ENCODE results near the gene ANO6.
"Not testable (repeated sequence)": the region's sequence is repeated elsewhere in the genome, so short reads cannot be mapped to it uniquely, and the experiment has no call there.

The ANO6 gene, protein sequence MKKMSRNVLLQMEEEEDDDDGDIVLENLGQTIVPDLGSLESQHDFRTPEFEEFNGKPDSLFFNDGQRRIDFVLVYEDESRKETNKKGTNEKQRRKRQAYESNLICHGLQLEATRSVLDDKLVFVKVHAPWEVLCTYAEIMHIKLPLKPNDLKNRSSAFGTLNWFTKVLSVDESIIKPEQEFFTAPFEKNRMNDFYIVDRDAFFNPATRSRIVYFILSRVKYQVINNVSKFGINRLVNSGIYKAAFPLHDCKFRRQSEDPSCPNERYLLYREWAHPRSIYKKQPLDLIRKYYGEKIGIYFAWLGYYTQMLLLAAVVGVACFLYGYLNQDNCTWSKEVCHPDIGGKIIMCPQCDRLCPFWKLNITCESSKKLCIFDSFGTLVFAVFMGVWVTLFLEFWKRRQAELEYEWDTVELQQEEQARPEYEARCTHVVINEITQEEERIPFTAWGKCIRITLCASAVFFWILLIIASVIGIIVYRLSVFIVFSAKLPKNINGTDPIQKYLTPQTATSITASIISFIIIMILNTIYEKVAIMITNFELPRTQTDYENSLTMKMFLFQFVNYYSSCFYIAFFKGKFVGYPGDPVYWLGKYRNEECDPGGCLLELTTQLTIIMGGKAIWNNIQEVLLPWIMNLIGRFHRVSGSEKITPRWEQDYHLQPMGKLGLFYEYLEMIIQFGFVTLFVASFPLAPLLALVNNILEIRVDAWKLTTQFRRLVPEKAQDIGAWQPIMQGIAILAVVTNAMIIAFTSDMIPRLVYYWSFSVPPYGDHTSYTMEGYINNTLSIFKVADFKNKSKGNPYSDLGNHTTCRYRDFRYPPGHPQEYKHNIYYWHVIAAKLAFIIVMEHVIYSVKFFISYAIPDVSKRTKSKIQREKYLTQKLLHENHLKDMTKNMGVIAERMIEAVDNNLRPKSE

DNA sequence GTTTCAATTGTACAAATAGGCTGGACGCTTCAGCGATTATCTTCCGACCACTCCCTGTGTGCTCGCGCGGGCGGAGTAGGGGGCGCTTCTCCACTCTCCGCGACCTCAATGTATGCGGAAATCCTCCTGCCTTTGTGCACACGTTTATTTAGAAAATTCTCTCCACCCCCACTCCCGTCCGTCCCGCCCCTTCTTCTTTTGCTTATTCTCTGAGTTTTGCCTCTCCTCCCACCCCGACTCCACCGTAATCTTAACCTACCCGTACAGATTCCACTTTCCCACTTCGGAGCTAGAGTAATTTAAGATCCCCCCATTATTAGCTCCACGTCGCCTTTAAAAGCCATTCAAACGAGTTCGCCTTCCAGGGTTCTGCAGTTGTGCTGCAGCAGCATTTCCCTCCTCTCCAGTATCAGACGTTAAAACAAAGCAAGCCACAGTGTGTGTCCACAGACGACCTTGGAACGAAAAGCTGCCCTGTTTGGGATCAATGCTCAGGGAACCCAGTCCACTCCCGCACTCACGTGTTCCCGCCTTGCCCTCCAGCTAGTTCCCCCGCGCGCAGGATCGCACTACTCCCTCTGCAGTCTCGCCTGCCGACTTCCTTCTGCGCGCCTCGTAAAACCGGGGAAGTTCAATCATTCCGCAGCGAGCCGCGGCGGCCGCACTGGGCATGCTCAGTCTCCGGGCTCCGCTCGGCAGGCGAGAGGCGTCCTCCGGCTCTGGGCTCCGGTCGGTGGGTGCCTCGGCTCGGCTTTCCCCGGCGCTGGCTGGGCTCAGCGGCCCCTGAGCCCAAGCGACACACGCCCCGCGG is at the start of gene ANO6:
TSS of gene ANO6 (plus strand) at position 677 of the 811 bp plus-strand sequence. CDS start 227 bp downstream, outside the sequence.
- peak; percentile 94 for DNase-seq

DNA sequence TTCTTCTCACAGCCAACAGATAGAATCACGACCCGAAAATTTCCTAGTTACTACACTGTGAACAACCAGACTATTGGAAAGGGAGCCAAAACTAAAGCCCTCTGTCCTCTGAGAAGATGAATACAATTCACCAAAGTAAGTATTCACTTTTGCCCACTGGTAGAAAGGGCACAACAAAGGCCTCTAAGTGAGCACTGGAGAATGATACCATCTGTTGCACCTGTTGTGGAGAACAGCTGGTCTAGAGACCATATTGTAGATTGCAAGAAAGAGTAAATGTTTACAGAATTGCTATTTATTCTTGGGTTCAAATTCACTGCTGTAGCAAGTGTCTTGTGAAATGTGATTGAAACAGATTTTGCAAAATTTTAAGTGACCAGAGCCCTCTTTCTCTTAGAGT is 46.9 kb upstream of the ANO6 start:
- DNase-seq, result no peak

DNA sequence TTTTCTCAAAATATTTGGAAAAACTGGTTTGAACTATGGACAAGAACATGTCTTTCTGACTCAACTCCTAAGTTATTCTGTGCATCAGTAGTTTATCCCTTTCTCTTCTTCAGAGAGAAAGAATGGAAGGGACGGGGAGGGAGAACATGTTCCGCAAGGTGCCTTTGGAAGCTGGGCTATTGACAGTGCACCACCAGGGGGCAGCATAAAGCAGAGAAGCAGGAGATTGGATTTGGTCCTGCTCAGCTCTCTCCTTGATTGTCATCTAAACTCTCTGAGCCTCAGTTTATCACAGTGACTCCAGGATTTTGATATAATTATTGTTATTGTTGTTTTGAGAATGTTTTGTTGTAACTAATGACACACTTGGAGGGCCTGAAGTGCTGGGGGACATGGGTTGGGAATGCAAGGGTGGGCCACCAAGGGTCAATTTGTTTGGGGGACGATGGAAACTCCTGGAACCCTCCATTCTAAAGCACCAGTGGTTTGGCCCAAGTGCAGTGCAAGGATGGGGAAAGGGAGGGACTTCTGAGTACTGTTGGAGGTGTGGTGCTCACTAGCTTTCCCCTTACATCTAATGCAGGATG is 45.3 kb upstream of the ANO6 start:
- peak; percentile 88 for DNase-seq

DNA sequence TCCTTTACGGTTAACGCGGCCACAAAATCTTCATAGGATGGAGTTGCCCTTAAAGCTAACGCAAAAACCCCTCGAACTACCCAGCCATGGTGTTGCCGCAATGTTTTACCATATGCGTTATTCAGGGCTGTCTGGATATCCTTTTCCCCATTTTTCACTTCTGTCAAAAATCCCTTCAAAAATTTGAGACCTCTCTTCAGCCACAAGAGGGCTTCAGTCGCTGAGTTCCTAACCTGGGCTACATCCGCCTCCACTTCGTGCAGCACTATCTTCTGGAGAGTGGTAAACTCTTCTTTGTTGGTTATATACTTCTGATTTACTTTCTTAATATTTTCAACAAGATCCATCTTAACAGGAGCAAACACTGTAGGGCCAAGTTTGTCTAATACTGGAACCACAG is 42.6 kb upstream of the ANO6 start:
- not testable (repeated sequence) for DNase-seq

DNA sequence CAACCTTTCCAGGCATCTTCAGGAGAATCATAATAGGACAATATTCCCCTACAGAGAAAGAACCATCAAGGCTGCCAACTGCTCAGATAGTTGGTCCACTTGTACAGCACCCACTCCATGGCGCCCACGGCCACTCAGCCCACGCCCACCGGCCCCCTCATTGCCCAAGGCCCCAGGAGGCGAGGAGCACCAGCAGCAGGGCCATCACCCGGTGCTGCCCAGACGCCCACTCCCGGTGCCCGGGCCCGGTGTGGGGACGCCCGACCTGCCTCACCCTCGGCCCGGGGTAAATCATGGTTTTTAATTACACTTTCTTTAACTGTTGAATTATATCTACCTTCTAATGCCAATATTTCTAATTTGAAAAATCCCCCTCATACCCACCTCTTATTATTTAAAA is 41.3 kb upstream of the ANO6 start:
- no peak for DNase-seq

DNA sequence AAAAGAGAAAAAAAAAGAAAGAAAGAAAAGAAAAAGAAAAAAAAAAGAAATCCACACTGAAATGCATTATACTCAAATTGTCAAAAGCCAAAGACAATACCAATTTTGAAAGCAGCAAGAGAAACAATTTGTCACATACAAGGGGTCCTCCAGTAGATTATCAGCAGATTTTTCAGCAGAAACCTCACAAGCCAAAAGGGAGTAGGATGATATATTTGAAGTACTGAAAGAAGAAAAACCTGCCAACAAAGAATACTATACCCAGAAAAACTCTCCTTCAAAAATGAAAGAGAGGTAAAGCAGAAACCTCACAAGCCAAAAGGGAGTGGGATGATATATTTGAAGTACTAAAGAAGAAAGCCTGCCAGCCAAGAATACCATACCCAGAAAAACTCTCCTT is 37.1 kb upstream of the ANO6 start:
- DNase-seq, result no peak

DNA sequence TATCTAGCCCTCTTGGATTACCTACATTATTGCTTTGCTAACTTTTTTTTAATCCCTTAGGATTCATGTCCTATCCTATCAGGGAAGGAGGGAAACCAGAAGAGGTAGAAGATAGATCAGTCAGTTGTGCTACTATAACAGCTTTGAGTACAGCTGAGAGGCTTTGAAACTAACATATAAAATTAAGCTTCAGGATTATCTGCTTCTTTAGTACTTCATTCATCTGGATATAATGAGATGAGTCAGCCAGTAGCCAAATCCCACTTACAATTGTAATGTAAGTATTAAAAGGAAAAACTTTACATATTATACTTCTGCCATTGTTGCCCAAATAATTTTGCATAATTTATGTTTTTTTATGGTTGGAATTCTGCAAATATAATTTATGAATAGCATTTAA is 33.4 kb upstream of the ANO6 start:
- DNase-seq, result no peak

DNA sequence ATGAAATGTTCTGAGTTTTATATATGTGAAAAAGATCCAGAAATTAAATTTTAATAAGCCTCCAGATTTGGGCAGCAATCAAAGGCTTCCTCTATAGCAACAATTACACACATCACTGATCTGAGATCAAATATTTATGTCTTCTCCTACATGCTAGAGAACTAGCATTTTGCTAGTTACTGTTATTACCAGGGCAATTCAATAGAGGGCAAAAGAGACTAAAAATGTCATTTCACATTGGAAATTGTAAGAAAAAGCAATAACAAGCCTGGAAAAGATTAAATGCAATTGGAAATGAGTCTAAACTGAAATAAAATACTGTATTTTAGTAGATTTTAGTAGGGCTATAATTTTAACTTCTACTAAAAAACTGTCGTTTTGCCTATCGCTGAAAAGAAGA is 32.6 kb upstream of the ANO6 start:
- DNase-seq, result peak; percentile 21

DNA sequence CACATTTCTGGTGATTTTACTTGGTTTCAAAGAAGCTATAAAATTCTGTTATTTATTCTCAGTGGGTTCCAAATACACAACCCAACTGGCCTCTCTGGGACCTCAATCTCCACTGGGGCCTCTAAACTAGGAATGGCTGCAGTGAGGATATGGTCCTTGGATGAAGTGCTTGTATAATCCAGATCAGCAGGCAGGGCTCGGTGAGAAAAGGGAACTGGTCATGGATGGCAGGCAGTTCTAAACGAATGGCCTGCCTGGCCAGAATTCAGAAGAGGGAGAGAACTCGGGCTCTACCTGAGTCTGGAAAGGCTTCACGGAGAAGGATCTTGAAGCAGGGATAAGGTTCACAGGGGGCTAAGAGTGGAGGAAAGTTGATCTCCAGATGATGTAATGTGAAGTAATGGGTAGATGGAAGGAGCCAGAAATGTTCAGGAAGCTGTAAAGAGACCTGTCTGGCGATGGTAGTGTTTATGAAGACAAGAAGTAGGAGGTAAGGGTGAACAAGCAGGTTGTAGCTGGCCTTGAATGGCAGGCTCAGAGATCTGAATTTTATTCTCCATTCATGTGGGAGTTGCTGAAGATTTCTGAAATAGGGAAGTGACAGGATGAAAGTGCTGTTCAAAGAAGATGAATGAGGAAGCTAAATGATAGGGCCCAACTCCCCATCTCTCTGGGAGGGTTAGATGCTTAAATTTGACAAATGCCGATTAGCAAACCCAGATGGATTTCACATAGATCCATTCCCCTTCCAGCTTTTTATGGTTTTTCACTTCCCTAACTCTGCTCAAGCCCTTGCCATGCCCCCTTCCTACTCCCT is 31.5 kb upstream of the ANO6 start:
- DNase-seq, result peak; percentile 39

DNA sequence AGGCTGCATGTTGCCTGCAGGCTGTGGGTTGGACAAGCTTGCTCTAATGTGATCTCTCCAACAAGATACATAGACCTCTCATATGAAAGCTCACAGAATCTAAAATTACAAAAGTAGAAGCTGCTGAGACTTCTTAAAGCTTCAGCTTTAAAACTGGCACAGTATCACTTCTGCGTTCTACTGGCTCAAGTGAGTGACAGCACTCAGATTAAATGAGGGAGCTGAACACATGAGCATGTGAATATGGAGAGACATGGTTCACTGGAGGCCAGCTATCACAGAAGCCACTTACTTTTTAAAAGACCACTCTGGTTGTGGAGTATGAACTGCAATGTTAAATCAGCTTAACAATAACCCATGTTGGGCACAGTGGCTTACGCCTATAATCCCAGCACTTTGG is 29.1 kb upstream of the ANO6 start:
- DNase-seq, result no peak

DNA sequence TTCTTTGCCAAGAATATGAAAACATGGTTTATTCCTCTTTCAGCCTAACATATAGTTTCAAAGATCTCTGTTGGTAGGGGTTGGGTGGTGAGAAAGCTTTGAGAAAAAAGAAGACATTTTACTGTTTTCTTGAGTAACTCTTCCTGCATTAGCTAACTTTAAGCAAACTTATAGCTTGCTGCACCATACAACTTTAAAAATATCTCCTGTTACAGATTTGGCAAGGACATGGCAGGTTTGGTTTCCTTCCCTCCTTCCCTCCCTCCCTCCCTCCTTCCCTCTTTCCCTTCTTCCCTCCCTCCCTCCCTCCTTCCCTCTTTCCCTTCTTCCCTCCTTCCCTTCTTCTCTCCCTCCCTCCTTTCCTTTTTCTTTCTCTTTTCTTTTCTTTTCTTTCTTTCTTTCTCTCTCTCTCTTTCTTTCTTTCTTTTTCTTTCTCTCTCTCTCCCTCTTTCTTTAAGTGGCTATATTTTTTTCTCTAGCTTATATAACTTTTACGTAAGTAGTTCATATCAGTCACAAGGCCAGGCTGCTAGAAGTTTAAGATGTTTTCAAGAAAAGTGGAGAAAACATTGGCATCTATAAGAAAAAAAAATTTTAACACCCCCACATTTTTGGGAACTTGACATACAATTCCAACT is 26.0 kb upstream of the ANO6 start:
- no peak for DNase-seq

DNA sequence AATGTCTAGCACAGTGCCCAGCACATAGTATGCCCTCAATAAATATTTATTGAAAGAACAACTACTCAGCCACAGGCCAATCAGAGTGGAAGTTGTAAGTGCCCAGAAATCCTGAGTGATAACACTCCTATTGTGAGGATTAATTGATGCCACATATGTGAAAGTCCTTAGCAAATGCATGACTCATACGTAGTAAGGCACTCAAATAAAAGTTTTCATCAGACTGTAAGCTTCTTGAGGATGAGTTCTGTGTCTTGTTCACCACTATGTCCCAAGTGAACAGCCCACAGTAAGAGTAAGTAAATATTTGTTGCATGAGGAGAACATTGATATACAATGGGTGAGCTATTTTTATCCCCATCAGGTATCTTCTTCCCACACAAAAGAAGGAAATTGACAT is 24.7 kb upstream of the ANO6 start:
- DNase-seq, result no peak

DNA sequence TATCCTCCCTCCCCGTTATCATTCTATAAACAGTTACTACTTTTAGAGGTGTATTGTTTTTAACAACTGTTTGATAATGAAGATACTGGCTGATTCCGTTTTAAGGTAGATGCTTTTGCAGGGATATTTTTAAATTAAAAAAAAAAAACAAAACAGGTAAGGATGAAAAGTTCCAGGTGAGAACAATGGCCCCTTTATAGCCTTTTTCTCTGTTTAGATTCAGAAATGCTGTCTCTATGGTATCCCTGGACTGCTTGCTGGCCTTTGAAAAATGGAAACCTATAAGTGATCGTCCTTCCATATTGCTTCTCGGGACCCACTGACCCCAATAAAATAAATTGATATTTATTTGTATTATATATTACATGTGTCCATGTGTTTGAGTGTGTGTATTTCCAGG is 23.2 kb upstream of the ANO6 start:
- no peak for DNase-seq

DNA sequence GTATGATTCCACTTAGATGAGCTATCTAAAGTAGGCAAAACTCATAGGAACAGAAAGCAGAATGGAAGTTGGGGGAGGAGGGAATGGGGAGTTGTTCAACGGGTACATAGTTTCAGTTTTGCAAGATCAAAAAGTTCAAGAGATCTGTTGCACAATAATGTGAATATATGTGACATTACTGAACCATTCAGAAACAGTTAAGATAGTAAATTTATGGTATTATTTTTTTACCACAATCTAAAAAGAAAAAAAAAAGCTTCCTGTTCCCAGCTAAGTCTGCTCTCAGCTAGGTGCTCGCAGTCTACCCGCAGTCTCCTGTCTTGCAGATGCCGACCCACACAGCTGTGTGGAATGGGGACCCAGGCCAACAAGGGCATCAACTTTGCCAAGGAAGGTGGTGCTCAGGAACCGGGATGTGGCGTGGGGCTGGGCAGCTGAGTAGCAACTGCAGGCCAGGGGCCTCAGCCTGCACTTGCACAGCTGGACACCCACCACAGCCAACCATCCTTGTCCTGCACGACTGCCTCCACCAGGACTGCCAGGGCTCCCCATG is 15.3 kb upstream of the ANO6 start:
- DNase-seq, result peak; percentile 51

DNA sequence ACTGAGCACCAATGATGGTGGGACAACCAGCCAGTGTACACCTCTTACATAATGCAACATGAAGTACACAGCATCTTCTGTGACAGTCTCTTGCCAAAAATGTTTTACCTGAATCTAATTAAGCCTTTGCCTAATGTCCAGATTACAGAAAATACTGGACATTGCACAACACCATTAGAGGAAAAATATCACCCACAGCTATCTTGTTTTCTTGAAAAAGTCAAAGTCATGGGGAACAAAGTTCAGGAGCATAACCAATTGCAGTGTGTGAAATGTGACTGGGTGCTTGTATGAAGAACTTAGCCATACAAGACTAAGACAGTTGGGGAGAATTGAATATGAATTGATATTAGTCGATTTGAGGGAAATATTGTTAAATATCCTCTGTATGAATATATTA is 12.1 kb upstream of the ANO6 start:
- no peak for DNase-seq

DNA sequence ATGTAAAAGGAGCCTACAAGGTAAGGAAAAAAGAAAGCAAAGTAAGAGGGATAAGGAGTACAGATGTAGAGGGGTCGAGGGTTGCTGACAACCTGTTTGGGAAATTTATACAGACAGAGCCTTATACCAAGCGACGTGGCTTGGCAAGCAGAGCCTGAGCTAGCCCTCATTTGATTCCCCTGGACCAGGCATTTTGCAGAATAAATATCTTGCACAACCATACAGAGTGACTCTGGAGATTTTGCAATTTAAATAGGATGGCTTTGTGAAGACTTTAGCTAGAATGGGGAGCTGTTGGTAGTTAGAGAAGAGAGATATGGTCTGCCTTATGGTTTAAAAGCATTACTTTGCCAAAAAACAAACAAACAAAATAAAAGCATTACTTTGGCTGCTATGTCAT is 11.1 kb upstream of the ANO6 start:
- DNase-seq, result no peak

DNA sequence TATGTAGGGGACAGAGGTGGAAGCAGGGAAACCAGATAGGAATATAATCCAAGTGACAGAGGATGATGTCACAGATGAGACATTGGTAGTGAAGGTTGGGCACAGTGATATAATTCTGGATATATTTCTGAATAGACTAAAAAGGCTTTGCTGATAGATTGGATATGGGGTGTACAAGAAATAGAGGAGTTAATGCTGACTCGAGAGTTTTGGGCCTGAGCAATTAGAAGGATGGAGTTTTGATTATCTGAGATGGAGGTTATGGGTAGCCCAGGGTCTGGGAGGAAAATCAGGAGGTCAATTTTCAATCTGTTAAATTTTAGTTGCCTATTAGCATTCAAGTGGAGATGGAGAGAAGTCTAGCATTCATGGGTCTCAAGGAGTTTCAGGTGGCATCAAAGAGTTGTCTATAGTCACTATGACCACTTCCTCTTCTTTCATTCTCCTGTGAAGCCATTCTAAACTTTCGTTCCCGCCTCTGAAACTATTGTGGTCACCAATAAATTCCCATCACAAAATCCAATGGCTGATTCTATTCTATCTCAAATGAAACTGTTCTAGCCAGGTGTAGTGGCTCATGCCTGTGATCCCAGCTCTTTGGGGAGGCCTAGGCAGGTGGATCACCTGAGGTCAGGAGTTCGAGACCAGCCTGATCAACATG is 10.6 kb upstream of the ANO6 start:
- DNase-seq, result no peak

DNA sequence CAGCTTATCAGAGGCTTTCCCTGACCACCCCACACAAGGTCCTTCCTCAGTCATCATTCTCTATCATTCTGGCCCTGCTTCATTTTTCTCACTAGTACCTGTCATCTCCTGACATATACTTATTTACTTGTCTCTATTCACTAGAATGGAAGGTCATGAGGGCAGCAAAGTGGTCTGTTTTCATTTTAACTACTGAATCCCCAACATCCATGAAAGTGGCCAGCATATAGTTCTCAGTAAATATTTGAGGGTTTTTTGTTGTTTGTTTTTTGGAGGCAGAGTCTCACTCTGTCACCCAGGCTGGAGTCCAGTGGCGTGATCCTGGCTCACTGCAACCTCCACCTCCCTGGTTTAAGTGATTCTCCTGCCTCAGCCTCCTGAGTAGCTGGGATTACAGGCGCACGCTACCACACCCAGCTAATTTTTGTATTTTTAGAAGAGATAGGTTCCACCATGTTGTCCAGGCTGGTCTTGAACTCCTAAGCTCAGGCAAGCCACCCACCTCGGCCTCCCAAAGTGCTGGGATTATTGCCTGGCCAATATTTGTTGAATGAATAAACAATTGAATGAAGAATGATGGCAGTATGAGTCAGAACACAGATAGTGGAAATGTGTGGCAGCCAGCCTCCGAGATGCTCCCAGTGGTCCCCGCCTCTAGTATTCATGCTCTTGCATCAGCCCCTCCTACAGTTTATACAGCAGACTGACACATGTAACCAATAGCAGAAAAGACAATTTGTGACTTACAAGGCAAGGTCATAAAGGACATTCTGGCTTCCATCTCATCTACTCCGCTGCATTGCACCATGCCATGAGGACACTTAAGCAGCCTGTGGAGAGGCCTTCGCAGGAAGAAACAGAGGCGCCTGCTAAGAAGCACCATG is 7.0 kb upstream of the ANO6 start:
- no peak for DNase-seq

DNA sequence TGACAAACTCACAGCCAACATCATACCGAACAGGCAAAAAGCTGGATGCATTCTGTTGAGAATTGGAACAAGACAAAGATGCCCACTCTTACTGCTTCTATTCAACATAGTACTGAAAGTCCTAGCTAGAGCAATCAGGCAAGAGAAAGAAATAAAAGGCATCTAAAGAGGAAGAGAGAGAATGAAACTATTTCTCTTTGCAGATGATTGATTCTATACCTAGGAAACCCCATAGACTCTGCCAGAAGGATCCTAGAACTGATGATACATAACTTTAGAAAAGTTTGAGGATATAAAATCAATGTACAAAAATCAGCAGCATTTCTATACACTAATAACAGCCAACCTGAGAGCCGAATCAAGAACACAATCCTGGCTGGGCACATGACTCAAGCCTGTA is 6.1 kb upstream of the ANO6 start:
- DNase-seq, result no peak

Data from hematopoietic multipotent progenitor cell treated with erythropoietin and hydrocortisone succinate and interleukin-3 and kit ligand, for 6 days (in vitro differentiated cells).